HG02970 (cell line): ENCODE data around the gene CPA4.
"Not testable (repeated sequence)": the region's sequence is repeated elsewhere in the genome, so short reads cannot be mapped to it uniquely, and the experiment has no call there.

Source experiments
- ATAC-seq: cut with Tn5 transposase; IDR thresholded peaks from one replicate; pipeline ENCODE4 v1.9.1; 2021; ENCODE audit warnings: mild to moderate bottlenecking, moderate library complexity, moderate number of reproducible peaks; ENCODE audit not compliant: unreplicated experiment, low FRiP score

CPA4 gene

DNA sequence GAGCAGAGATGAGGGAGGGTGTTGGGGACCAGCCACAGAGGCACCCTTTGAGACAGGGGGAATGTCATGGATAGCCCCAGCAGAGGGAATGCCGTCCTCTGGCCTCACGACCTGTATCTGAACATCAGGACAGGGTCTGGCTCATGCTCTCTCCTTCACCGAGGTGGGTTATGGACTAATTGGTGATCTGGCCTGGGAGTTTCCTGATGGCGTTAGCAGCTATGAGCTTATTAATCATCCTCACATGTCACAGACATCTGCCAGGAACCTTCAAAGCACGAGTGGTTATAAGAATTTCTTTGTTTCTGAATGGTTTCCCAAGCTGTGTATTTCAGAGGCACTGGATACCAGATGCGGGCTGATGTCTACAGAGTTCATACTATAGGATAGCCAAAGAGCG lies 6.9 kb downstream of the CPA4 start:
- no peak for ATAC-seq

DNA sequence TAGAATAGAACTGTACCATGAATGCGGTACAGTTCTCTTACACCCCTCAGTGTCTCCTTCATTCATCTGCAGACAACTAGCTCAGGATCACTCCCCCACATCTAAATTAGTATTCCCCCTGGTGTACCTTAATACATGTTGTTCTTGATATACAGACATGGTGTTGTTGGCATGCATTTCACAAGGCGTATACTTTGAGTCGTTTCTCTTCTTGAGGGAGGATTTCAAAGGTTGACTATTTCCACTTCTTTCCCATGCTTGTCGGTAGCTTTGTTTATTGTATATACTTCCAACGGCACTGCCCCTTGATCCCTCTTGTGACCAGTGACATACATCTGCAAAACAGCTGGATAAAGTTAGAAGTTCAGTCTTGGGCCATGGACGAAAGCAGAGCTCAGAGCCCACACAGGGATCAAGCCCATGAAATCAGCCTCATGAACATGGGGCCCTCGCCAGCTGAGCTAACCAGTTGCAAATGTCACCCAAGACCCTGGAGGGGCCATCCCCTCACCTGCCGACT lies 8.6 kb downstream of the CPA4 start:
- ATAC-seq = no peak

DNA sequence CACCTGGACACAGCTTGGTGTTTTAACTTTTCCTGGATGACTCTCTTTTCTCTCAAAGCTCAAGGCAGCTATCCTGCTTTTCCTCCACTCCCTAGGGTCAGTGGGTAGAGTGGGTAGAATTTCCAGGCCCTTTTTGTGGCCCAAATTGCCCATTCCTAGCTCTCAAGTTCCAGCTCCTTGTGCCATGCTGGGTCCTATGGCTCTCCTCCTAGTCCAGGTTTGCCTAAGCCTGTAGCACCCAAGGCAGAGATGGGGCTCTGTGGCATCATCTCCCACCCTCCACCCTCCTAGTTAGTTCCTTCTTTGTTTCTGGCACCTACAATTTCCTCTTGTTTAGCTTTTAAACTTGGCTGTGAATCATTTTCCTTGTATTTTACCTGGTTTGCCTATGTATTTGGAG lies 9.7 kb downstream of the CPA4 start:
- ATAC-seq = no peak

DNA sequence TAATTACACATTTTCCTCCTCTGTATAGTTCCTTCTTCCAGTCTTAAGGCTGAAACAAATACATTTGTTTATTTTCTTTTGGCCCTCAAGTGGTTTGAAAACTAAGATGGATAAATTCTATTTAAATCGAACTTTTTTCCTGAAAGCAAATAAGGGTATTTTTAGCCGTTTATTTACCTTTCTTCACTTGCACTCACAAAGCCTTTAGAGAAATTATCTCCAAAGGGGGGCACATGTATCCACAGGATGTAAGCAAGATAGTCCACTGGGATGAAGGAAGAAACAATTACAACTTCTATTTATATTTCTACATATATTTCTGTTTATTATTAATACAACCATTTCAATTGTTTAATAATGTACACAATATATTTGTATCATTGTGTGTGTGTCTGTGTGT lies 10.2 kb downstream of the CPA4 start:
- no peak for ATAC-seq

DNA sequence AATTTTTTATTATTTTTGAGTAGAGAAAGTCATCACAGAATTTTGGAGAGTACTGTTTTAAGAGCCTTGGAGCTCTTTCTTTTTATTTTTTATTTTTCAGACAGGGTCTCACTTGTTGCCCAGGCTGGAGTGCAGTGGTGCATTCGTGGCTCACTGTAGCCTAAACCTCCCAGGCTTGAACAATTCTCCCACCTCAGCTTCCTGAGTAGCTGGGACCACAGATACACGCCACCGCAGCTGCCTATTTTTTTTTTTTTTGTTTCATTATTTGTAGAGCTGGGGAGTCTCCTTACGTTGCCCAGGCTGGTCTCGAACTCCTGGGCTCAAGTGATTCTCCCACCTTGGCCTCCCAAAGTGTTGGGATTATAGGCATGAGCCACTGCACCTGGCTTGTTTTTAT lies 10.6 kb downstream of the CPA4 start:
- ATAC-seq = no peak

DNA sequence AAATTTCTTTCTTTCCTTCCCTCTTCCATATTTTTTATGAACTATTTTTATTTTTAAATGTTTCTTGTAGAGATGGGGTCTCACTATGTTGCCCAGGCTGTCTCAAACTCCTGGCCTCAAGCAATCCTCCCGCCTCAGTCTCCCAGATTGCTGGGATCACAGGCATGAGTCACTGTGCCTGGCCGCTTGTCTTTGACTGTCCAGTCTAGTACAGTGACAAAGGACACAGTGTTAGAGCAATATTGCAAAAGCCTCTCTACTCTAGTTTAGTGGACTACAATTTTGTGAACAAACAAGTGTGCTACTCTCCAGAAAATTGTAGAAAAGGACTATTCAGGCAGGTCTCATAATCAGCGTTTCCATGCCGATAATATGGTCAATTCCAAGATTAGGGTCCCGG lies 11.0 kb downstream of the CPA4 start:
- ATAC-seq = no peak

DNA sequence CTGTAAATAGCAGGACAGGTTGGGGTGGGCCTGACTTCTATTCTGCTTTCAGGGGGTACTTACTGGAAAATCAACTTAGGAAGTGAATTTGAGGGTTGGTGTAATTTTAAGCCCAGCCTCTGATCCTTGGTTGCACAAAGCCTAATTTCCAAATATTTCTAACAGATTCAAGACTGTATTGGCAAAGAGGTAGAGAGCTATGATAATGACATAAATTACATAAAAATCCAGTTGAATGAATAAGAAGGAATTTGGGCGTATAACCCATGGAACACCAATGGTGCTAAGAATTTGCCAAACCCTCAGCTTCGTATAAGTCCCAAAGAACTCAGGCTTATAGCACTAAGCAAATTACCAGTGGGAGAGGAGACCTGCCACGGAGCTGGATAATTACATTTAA lies 11.9 kb downstream of the CPA4 start:
- no peak for ATAC-seq

DNA sequence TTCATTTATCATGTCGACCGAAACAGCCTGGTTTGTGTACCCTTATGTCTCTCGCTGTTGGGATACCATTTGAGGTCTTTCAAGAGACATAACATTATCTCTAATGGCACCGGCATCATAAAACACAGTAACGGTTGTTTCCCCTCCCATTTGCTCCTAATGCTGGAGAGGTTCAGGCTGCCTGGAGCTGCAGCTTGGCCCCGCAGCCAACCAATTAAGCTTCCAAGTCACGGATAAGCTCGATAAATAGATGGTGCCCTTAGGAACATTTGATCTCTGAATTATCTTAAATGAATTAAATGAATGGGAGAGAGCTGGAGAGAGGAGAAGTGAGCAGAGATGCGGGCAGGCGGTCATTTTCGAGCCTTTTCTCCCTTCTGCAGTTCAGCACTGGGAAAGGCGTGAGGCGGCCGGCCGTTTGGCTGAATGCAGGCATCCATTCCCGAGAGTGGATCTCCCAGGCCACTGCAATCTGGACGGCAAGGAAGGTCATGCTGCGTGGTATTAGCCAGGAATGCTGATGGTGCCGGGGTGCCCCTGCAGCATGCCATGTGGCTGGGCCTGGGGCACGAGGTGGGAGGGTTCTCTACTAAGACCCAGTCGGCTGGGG lies 12.6 kb downstream of the CPA4 start:
- ATAC-seq = no peak

DNA sequence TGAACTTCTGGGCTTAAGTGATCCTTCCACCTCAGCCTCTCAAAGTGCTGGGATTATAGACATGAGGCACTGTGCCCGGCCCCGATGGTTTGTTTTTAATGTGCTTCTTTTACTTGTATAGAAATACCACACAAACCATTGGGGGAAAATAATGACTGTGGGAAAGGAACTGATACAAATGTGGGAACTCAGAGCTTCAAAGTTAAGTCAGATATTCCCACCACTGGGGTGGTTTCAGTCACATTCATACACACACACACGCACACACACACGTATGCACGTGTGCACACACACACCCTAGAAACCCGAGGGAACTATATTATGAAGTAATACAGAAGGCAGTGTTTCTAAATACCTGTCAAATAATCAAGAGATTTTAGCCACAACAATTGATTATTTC lies 17.0 kb downstream of the CPA4 start:
- no peak for ATAC-seq

DNA sequence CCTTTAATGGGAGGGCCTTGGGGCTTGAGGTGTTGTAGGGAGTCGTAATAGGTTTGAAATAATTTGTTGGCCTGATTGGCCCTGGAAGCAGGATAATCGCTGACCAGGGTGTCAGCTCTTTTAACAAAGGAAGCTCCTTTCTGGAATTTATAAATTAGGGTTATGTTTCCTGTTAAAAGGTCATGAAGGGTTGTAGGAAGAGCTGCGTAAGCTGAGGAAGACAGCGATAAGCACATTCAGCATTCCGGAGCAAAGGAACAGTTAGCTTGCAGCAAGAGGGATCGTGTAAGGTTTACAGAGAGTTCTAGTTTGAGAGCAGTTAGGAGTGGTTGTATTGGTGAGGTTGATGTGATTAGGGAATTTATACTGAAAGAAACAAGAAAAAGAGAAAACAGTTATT lies 21.3 kb downstream of the CPA4 start:
- ATAC-seq = no peak

DNA sequence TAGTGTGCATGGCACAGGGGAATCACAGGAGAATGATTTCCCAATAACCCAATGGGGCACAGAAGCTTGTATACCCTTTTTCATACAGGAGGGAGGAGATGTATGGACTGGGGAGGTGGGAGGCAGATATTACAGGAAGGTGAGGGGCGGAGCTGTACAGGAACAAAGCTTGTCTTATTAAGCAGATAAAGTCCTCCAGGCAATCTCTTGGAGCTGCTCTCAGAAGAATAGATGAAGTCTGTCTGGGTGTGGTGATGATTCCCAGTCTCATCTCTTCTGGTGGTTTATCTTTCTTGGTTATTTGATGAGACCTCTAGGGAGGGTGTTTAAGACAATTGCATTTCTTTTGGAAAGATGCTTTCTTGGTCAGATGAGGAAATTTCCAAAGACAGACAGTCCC lies 26.6 kb downstream of the CPA4 start:
- no peak for ATAC-seq

DNA sequence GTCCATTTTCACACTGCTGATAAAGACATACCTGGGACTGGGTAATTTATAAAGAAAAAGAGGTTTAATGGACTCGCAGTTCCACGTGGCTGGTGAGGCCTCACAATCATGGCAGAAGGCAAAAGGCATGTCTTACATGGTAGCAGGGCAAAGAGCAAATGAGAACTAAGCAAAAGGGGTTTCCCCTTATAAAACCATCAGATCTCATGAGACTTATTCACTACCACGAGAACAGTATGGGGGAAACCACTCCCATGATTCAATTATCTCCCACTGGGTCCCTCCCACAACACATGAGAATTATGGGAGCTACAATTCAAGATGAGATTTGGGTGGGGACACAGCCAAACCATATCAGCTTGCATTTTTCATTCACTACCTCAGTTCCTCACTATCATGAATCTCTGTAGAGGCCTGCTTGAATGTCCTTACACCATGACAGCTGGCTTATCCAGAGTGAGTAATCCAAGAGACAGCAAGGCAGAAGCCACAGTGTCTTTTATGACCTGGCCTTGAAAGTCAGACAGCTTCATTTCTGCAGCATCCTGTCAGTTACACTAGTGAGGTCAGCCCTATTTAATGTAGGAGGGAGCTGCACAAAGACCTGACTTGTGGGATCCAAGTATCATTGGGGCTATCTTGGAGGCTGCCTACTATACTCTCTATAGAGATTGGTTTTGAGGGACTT lies 28.7 kb downstream of the CPA4 start:
- not testable (repeated sequence) for ATAC-seq

DNA sequence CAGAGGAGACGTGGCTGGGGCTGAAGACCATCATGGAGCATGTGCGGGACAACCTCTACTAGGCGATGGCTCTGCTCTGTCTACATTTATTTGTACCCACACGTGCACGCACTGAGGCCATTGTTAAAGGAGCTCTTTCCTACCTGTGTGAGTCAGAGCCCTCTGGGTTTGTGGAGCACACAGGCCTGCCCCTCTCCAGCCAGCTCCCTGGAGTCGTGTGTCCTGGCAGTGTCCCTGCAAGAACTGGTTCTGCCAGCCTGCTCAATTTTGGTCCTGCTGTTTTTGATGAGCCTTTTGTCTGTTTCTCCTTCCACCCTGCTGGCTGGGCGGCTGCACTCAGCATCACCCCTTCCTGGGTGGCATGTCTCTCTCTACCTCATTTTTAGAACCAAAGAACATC lies 29.7 kb downstream of the CPA4 start:
- ATAC-seq = no peak

DNA sequence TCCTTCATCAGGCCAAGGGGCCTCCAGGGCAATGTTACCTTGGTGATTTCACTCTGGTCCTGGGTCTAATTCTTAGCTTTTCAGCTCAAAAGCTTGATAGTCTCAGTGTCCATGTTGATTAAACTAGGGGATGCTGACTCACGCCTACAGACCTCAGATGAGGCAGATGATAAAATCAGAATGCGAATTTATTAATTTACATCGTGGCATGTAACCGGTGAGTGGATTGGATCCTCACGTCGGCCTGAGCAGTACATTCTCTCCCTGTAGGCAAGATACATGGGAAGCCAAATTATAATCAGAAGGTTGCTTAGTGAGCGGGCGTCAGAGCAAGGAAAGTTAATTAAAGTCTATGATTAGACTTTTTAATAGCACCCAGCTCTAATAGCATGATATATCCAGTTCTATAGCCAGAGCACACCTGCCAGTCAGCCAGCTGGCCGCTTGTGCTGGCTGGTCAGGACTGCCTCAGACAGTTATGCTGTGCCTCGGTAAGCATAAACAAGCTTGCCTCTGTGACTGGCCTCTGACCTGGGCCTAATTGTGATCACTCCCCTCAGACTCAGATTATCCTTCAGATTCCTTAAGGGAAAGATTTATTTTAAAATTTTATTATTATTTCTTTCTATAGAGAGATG lies 31.5 kb downstream of the CPA4 start:
- no peak for ATAC-seq

DNA sequence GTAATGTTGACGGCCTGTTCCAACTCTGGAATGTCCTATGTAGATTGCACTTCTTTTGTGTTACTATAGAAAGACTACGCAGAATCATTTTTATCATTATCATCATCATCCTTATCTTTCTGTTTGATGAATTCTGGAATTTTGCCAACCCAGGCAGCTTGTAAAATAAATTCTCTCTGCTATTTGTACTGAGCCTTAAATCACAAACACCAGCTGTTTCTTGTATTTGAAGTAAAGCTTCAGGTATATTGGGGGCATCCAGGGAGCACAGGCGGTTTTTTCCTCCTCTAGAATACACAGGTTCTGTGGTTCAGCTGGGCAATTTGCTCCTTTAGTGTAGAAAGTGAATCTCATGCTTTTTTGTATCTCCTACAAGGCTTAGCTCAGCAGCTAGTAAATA lies 36.7 kb downstream of the CPA4 start:
- no peak for ATAC-seq

DNA sequence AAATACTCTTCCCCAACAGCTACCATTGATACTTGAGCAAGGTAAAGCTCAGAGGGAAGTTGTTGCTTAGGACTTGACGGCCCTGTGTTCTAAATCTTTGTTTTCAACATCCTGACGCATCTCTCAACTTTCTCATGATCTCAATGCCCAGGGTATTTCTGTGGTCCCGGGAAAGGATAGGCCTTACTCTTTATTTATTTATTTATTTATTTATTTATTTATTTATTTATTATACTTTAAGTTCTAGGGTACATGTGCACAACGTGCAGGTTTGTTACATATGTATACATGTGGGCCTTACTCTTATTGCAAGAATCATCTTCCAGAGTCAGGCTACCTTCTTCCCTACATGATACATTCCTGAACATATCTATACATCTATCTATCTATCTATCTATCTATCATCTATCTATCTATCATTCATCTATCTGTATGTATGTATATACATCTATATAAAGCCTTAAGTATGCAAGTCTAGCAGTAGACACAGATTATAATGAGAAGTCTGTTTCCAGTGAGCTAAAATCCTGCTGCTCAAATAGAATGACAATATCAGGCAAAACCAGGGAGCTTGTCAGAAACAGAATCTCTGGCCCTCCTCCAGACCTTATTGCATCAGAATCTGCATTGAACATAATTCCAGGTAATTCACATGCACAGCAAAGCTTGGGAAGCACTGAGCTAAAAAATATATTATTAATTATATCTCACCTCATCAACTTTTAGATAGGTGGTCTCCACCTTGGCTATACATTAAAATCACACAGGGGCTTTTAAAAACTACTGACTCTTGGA lies 39.5 kb downstream of the CPA4 start:
- no peak for ATAC-seq

DNA sequence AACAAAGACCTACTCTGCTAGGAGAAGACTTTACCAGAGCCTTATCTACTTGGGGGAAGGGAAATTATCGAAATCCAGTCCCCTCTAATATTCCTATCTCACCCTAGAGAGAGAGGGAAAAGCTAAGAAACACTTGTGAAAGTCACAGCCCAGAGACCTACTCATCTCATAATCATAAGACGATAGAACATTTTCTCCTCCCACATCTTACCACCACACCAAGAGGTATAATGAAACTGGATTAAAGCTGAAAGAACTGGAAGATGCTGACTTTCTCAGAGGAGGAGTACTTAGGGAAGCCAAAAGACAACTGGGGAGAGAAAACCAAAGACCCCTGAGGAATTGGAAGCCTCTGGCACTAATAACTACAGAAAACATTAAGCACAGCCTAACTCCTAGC lies 40.9 kb downstream of the CPA4 start:
- no peak for ATAC-seq

DNA sequence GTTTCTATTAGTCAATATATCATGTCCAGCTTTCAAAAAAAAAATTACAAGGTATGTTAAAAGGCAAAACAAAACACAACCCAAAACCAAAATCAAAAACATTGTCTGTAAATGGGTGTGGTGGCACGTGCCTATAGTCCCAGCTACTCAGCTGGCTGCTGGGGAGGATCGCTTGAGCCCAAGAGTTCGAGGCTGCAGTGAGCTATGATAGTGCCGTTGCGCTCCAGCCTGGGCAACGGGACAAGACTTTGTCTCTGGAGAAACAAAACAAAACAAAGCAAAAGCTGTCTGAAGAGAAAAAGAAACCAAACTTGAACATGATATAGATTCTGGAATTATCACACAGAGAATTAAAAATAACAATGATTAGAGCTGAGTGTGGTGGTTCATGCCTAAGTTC lies 41.3 kb downstream of the CPA4 start:
- no peak for ATAC-seq

DNA sequence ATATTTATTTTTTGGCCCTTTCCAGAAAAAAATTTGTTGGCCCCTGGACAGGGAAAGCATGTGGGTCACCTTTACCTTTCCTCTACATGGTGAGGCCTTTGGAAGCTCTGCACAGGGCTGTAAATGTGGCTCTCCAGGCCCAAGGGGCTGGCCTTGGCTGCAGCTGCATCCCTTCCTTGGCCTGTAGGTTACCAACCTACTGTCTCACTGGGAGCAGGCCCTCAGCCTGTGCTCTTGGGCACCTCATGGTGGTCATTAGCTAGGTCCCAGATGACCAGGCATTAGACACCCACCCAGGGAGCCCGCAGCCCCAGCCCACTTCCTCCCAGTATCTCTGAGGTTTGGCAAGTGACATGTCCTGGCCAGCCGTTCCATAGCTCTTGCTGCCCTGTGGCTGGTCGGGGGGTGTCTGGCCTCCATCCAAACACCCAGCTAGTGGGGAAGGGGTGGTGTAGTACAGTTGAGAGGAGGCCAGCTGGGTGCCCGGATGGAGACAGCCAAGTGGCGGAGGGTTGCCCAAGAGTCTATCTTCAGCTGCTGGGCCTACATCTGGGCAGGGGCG lies 44.5 kb downstream of the CPA4 start:
- no peak for ATAC-seq

DNA sequence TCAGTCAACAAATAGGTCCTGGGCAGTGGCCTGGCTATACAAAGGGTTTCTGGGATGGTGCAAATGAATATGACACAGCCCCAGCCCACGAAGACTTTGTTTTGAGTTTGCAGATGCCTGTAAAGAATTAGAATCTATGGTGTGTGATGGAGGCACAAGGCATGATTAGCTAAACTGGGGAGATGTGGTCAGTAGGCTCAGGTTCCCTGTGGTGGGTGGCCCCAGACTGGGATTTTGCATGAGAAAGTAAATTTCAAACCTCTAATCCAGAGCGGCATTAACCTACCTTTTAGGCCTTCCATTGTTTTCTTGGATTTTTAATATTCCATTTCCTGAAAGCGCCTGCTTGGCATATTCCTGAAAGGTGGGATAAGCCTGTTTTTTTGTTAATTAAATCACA lies 45.3 kb downstream of the CPA4 start:
- no peak for ATAC-seq

DNA sequence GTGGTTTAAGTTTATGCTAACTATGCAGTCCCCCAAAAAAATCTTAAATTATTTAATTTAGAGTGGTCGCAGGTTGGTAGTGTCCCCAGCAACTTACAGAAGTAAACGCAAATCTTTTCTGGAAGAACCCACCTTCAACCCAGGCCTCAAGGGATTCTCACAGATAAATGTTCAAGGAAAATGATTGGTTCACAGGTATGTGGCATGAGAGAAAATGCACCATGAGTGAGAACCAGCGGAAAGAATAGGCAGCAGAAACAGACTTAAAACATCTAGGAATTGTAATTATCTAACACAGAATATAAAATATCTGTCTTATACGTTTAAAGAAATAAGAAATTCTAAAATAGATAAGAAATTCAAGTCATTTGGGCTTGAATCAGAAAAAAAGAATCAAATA lies 48.9 kb downstream of the CPA4 start:
- ATAC-seq = no peak
